Panc1 (cell line): ENCODE results near the gene KCNMB2. TPM values are rescaled to one million over a fixed set of nuclear protein-coding genes. Genes with fewer than 3 reads are reported as not detected.

Experiments used
- ATAC-seq: fragments of 200-7000 bp; cut with Tn5 transposase; 2 replicates; pipeline ENCODE4 v1.9.1; 2020; ENCODE audit warnings: mild to moderate bottlenecking, moderate library complexity
- BruUV-seq: library from RNA; stranded (reverse); fragments of 400-500 nt; replicated peaks from 2 replicates; lab custom pipeline; 2021; lab: Mats Ljungman, UMichigan
- CTCF ChIA-PET: fragments of 300-600 bp; sonication (Branson Sonifier 250); formaldehyde crosslinking; loops from one replicate; lab custom pipeline; 2022; ENCODE audit warnings: antibody characterized with exemption; lab: Charles Lee
- POLR2A ChIA-PET: fragments of 300-600 bp; sonication (Branson Sonifier 250); formaldehyde crosslinking; loops from one replicate; lab custom pipeline; 2022; ENCODE audit warnings: antibody characterized with exemption; lab: Charles Lee
- DNase-seq: peaks from one replicate; pipeline ENCODE4 v3.0.0-alpha.2; 2010; ENCODE audit warnings: low read depth, low spot score
- H3K27ac ChIP-seq: 2 replicates; pipeline ENCODE4 v1.5.1; 2011; ENCODE audit warnings: mild to moderate bottlenecking, low read length, inconsistent platforms
- H3K27me3 ChIP-seq: fragments of 200-500 bp; sonication (Bioruptor generic); 2 replicates; pipeline ENCODE4 v1.6.0; 2014; ENCODE audit warnings: low read length, inconsistent platforms; ENCODE audit not compliant: control insufficient read depth, insufficient read depth
- H3K36me3 ChIP-seq: fragments of 200-500 bp; sonication (Bioruptor generic); 2 replicates; pipeline ENCODE4 v1.5.1; 2014; ENCODE audit warnings: inconsistent platforms, mild to moderate bottlenecking, low read length, moderate library complexity; ENCODE audit not compliant: control insufficient read depth, insufficient read depth
- H3K4me1 ChIP-seq: 2 replicates; pipeline ENCODE4 v1.5.1; 2011; ENCODE audit warnings: inconsistent platforms, mild to moderate bottlenecking, low read length, moderate library complexity; ENCODE audit not compliant: control insufficient read depth, insufficient read depth
- H3K4me3 ChIP-seq, 2 experiments: 2 replicates each; pipeline ENCODE4 v1.5.1; 2011 to 2012; ENCODE audit warnings: low read depth in 2 of 2, low read length in 2 of 2, mild to moderate bottlenecking in 2 of 2, inconsistent platforms in 1 of 2, moderate library complexity in 1 of 2
- H3K9me3 ChIP-seq: fragments of 200-500 bp; sonication (Bioruptor generic); 2 replicates; pipeline ENCODE4 v1.5.1; 2014; ENCODE audit warnings: low read depth, mild to moderate bottlenecking, inconsistent platforms, low read length, moderate library complexity; ENCODE audit not compliant: control insufficient read depth, insufficient read depth
- CTCF ChIP-seq: fragments of 450-650 bp; IDR thresholded peaks from 2 replicates; pipeline ENCODE4 v1.5.1; 2017; ENCODE audit warnings: mild to moderate bottlenecking
- POLR2AphosphoS5 ChIP-seq: IDR thresholded peaks from 2 replicates; pipeline ENCODE4 v1.6.1; 2012; ENCODE audit warnings: mild to moderate bottlenecking, low read depth, low read length, moderate library complexity
- SIN3A ChIP-seq: IDR thresholded peaks from 2 replicates; pipeline ENCODE4 v1.6.1; 2012; ENCODE audit warnings: low read depth, mild to moderate bottlenecking, low read length, moderate library complexity, borderline replicate concordance; ENCODE audit not compliant: insufficient read depth
- TCF7L2 ChIP-seq: IDR thresholded peaks from 2 replicates; pipeline ENCODE4 v1.6.1; 2011; ENCODE audit warnings: mild to moderate bottlenecking, low read depth, low read length, inconsistent platforms
- in situ Hi-C: cut with HindIII; loops from 2 replicates; pipeline ENCODE4 v1.10.0; 2016; ENCODE audit warnings: low sequenced_read_pairs, low pct_unique_long_range_greater_than_20kb
- intact Hi-C: fragments of 100-400 bp; cut with micrococcal nuclease; formaldehyde crosslinking; loops from one replicate; pipeline ENCODE4 v1.10.0; 2022; ENCODE audit not compliant: unreplicated experiment
- total RNA-seq: library from RNA; stranded (reverse); gene quantifications from one replicate; pipeline ENCODE4 v1.2.1, GENCODE V29; 2021; ENCODE audit not compliant: unreplicated experiment
- TF ChIP-seq, protein P1 (sequence below), 2 experiments: IDR thresholded peaks; 2 replicates each; pipeline ENCODE4 v1.6.1; 2011 to 2012; ENCODE audit warnings: low read depth in 2 of 2, control low read depth in 1 of 2, low read length in 1 of 2, mild to moderate bottlenecking in 1 of 2, moderate library complexity in 1 of 2; ENCODE audit not compliant: insufficient read depth in 1 of 2

KCNMB2 gene
- total RNA-seq, 1 experiment from 2014 or later: not detected

DNA sequence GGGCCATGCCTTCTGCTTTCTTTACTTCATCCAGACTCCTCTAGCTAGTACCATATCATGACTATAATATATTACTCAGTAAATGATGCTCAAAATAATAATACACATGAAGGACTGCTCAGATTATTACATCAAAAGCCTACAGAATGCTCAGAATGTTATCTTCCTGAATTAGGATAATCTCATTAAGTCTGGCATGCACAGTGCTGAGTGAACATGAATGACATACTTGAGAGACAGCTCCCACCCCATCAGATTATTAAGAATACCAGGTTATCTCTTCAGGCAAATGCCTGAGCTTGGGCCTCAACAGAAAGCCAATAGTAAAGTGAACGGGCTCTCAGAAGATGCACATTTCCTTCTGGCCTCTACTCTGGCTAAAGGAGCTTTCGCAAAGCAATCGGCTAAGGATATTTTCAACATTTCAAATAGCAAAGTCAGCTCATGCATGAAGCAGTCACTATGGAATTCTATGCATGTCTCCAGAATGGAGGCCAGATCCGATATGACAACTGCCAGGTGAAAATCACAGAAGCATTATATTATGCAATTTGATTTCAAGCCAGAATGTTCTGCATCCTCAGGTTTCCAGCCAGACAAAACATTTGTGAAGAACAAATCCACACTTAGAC lies 122.6 kb downstream of the KCNMB2 start:
- Histone ChIP-seq H3K4me3 (no peak overlapping the region), H3K4me1 (no peaks in the 10 kb centered on the region), H3K9me3 (no peaks in the 10 kb centered on the region), H3K36me3 (no peaks in the 10 kb centered on the region), H3K27ac (no peak overlapping the region), H3K27me3 (no peaks in the 10 kb centered on the region)
- intact Hi-C loops: no loop called here
- TF ChIP-seq SIN3A (no peak), POLR2AphosphoS5 (no peak), TCF7L2 (no peak)
- no peak for ATAC-seq
- BruUV-seq: no TSS peak
- no peak for DNase-seq
- in situ Hi-C loops: no loop called here
- ChIA-PET POLR2A (no interaction called here), CTCF (no interaction called here)

GRCh38 chr3:178663201-178663934 lies 127.1 kb downstream of the KCNMB2 start:
- DNase-seq (no peak), ATAC-seq (no peak)
- in situ Hi-C loops (no loop called here), intact Hi-C loops (no loop called here)
- POLR2A ChIA-PET: no interaction called here
- no peaks in the 10 kb centered on the region for H3K9me3 ChIP-seq
- H3K27me3 ChIP-seq: no peaks in the 10 kb centered on the region
- H3K4me3 ChIP-seq: no peak overlapping the region
- H3K27ac ChIP-seq: no peak overlapping the region
- CTCF ChIA-PET: no interaction called here
- H3K4me1 ChIP-seq: no peaks in the 10 kb centered on the region
- TF ChIP-seq CTCF: no peak
- TF ChIP-seq, protein P1, sequence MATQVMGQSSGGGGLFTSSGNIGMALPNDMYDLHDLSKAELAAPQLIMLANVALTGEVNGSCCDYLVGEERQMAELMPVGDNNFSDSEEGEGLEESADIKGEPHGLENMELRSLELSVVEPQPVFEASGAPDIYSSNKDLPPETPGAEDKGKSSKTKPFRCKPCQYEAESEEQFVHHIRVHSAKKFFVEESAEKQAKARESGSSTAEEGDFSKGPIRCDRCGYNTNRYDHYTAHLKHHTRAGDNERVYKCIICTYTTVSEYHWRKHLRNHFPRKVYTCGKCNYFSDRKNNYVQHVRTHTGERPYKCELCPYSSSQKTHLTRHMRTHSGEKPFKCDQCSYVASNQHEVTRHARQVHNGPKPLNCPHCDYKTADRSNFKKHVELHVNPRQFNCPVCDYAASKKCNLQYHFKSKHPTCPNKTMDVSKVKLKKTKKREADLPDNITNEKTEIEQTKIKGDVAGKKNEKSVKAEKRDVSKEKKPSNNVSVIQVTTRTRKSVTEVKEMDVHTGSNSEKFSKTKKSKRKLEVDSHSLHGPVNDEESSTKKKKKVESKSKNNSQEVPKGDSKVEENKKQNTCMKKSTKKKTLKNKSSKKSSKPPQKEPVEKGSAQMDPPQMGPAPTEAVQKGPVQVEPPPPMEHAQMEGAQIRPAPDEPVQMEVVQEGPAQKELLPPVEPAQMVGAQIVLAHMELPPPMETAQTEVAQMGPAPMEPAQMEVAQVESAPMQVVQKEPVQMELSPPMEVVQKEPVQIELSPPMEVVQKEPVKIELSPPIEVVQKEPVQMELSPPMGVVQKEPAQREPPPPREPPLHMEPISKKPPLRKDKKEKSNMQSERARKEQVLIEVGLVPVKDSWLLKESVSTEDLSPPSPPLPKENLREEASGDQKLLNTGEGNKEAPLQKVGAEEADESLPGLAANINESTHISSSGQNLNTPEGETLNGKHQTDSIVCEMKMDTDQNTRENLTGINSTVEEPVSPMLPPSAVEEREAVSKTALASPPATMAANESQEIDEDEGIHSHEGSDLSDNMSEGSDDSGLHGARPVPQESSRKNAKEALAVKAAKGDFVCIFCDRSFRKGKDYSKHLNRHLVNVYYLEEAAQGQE (IDR thresholded peaks at IDR 0.05; ENCODE audit: insufficient read depth in 1 of 2, low read depth in 2 of 2, low read length in 1 of 2): no peak
- TF ChIP-seq POLR2AphosphoS5: no peak
- no peak for TF ChIP-seq TCF7L2
- TF ChIP-seq SIN3A: no peak
- no peaks in the 10 kb centered on the region for H3K36me3 ChIP-seq
- no TSS peak for BruUV-seq

DNA sequence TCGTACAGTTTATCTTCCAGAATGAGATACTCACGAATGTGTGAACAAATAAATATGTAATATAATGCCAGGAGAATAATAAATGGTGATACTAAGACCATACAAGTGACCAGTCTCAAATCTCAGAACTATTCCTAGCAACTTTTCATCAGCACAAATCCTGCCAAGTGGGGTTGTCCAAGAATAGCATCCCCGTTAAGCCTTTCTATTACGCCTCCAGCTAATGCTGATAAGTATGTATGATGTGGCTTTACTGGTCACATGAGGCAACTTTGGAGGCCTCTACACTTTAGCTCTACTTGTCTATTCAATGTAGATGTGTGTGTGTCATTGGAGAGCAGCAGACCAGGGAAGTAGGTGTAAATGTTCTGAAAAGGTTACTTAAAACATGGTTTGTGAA lies 129.5 kb downstream of the KCNMB2 start:
- TF ChIP-seq, protein P1 (IDR thresholded peaks at IDR 0.05; ENCODE audit: insufficient read depth in 1 of 2, low read depth in 2 of 2, low read length in 1 of 2): no peak
- TF ChIP-seq POLR2AphosphoS5 (no peak), SIN3A (no peak), TCF7L2 (no peak), CTCF (no peak)
- H3K36me3 ChIP-seq: no peaks in the 10 kb centered on the region
- DNase-seq: no peak
- no peak for ATAC-seq
- intact Hi-C loops: no loop called here
- ChIA-PET CTCF (no interaction called here), POLR2A (no interaction called here)
- H3K9me3 ChIP-seq: no peaks in the 10 kb centered on the region
- BruUV-seq: no TSS peak
- no peak overlapping the region for H3K27ac ChIP-seq
- H3K4me3 ChIP-seq: no peak overlapping the region
- in situ Hi-C loops: no loop called here
- H3K4me1 ChIP-seq: no peaks in the 10 kb centered on the region
- H3K27me3 ChIP-seq: no peaks in the 10 kb centered on the region
